ENCODE data around the gene EIF4EBP2.

EIF4EBP2 gene

DNA sequence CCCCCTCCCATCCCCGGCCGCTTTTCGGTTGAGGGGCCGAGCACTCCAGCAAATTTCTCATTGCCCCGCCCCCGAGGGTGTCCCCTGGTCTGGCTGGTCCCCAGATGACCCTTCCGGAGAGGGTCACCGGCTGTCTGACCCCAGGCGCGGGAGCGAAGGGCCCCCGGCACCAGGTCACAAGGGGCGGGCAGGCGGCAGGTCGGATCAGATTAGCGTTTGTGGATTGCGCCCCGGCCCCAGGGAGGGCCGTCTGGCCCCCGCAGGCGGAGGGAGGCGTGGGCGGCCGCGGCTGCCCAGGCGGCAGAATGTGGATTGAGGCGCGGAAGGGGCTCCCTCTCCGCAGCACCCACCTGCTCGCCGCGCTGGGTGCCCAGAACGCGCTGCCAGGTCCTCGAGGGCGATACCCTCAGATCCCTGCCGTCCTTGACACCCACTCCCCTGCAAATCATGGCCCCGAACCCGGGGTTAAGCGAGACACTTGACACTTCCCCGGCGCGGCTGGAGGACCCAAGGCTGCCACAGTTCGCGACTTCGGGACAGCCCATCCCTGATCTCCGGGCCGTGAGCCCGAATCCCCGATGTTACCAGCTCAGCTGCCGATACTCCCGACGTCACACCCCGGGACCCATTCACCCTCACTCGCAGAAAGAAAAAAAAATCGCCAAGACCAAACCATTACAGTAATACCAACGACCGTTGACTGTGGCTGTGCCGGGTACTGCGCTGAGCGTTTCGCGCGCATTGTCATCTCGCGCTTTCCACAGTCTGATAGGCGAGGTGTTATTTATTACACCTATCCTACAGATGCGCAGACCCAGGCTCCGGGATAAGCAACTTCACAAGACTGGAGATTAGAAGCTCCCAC is 36.6 kb downstream of the EIF4EBP2 start:
- no peak overlapping the region for H3K4me3 ChIP-seq (ENCODE audit: low read depth, low read length)
- DNase-seq (ENCODE audit: low read depth), result no peak
- TF ChIP-seq CTCF (IDR thresholded peaks at IDR 0.05; ENCODE audit: control insufficient read depth, extremely low read depth, insufficient read depth), result no peak

GRCh38 chr10:70441161-70441894 is 37.4 kb downstream of the EIF4EBP2 start, which contains the start of gene NODAL:
NODAL (minus strand) TSS chr10:70441681; CDS start chr10:70441667, 14 bp downstream.
- no peak for DNase-seq (ENCODE audit: low read depth)
- H3K4me3 ChIP-seq (ENCODE audit: low read depth, low read length), result no peak within 1 kb of the TSS
- TF ChIP-seq CTCF (IDR thresholded peaks at IDR 0.05; ENCODE audit: control insufficient read depth, extremely low read depth, insufficient read depth), result no peak

DNA sequence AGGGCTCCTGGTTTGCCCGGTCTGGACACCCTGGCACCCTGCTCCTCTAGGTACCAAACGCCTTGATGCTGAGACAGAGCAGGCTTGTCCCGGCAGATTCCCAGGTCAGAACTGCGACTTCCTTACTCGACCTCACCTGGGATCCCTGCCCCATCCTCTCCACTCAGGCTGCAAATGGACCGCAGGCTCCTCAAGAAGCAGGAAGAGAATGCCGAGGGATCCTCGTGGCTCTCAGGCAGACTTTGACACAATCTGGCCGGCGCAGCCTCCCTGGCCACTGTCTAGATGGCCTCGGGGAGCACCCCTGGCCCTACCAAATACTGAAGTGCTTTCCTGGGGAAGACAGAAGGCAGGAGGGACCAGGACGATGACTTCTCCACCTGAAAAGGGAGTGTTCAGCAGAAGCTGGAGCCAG is 38.0 kb downstream of the EIF4EBP2 start:
- H3K4me3 ChIP-seq (ENCODE audit: low read depth, low read length), result no peak overlapping the region
- TF ChIP-seq CTCF (IDR thresholded peaks at IDR 0.05; ENCODE audit: control insufficient read depth, extremely low read depth, insufficient read depth), result no peak
- DNase-seq (ENCODE audit: low read depth), result no peak

DNA sequence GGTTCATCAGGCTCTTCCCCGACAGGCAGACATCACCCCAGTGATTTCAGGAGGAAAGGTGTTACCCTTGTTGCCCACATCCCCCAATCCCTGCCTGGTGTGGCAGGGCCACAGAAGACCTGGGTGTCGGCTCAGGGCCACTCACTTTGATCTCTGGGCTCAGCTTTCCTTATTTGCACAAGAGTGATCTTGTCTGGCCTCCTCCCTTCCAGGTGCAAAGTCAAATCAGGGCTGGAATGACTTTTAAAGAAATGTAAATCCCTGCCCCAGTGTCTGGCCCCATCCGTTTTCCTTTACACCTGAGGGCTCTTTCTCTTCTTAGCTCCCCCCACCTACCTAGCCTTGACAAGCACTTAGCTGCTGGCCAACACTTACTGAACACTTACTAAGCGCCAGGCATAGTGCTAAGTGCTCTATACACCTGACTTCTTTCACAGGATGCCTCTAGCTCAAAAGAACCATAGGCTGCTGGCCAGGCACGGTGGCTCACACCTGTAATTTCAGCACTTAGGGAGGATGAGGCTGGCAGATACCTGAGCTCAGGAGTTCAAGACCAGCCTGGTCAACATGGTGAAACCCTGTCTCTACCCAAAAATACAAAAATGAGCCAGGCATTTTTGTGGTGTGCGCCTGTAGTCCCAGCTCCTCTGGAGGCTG is 38.5 kb downstream of the EIF4EBP2 start:
- H3K4me3 ChIP-seq (ENCODE audit: low read depth, low read length), result no peak overlapping the region
- no peak for DNase-seq (ENCODE audit: low read depth)
- TF ChIP-seq CTCF (IDR thresholded peaks at IDR 0.05; ENCODE audit: control insufficient read depth, extremely low read depth, insufficient read depth), result no peak

GRCh38 chr10:70444744-70445143 is 40.8 kb downstream of the EIF4EBP2 start:
- no peak for DNase-seq (ENCODE audit: low read depth)
- no peak overlapping the region for H3K4me3 ChIP-seq (ENCODE audit: low read depth, low read length)
- no peak for TF ChIP-seq CTCF (IDR thresholded peaks at IDR 0.05; ENCODE audit: control insufficient read depth, extremely low read depth, insufficient read depth)

GRCh38 chr10:70445718-70446657 is 42.0 kb downstream of the EIF4EBP2 start:
- no peak for DNase-seq (ENCODE audit: low read depth)
- H3K4me3 ChIP-seq (ENCODE audit: low read depth, low read length), result no peak overlapping the region
- no peak for TF ChIP-seq CTCF (IDR thresholded peaks at IDR 0.05; ENCODE audit: control insufficient read depth, extremely low read depth, insufficient read depth)

Data from LNCaP clone FGC (cell line).